ENCODE measurements around the gene NUCKS1. TPM values are rescaled to one million over a fixed set of nuclear protein-coding genes. Genes with fewer than 3 reads are reported as not detected.

Gene NUCKS1
- total and polyA plus RNA-seq, 2 of the 4 experiments (the other 2 are of a cell fraction), result 37.9 to 103 TPM

DNA sequence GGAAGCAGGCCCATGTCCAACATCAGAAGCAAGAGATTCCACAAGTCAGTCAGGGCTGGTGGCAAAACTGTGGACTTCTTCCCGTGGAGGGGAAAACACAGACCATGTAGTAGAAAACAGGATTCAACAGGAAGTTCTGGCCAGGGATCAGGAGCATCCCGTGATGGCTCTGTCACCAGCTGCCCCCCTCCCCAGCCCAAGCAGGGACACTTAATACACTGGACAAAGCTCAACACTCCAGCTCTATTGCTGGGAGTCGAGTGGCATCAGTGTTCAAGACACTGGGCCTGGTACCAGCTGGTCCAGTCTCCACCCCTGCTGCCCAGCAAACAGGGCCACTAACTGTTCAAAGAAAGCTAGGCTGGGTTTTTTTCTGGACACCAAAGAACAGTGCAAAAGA is 73.4 kb downstream of the NUCKS1 start:
- whole genome bisulfite sequencing, 2 experiments (ENCODE audit: extremely low coverage in 2 of 2, insufficient read length in 1 of 2), result 43% methylated on average over 1 of the region's 3 CpGs; no CpG with 5 or more reads in 1 of the 2 experiments
- Histone ChIP-seq H2BK20ac (ENCODE audit: low read depth, low read length) (no peak overlapping the region), H3K56ac (ENCODE audit: extremely low read depth, insufficient read depth, low read length) (no peak overlapping the region), H4K20me1 (ENCODE audit: insufficient read depth, low read length) (no peaks in the 10 kb centered on the region), H3K4me3 (ENCODE audit: insufficient read depth, low read depth, low read length) (no peak overlapping the region), H3K4me1 (ENCODE audit: control insufficient read depth, insufficient read depth, low read length) (peaks cover 12% of the 10 kb centered on the region), H2AFZ (replicated peaks; ENCODE audit: low read length, poor library complexity) (no peak overlapping the region), H4K8ac (ENCODE audit: low read depth in 2 of 2, low read length in 2 of 2) (no peak overlapping the region), H2BK120ac (ENCODE audit: low read depth, low read length) (no peak overlapping the region), H3K9ac (ENCODE audit: low read depth, low read length) (no peak overlapping the region), H3K23ac (ENCODE audit: low read depth, low read length) (no peak overlapping the region), H3K9me1 (ENCODE audit: insufficient read depth, low read length) (peaks cover 3% of the 10 kb centered on the region; the same call in 1 of the 2 replicates), H4K5ac (ENCODE audit: low read depth, low read length) (no peak overlapping the region), H3K27me3 (ENCODE audit: control insufficient read depth, insufficient read depth, low read length) (peaks cover 1% of the 10 kb centered on the region; the same call in 1 of the 2 replicates), H2BK5ac (ENCODE audit: low read depth, low read length, poor library complexity, severe bottlenecking) (no peak overlapping the region), H3K18ac (ENCODE audit: low read depth, low read length) (no peak overlapping the region), H2BK15ac (ENCODE audit: low read depth, low read length) (no peak overlapping the region), H4K91ac (ENCODE audit: insufficient read depth, low read depth, low read length) (no peak overlapping the region), H3K4me2 (ENCODE audit: low read depth, low read length) (no peak overlapping the region), H2AK5ac (ENCODE audit: low read depth, low read length) (no peak overlapping the region), H3K79me1 (ENCODE audit: low read depth in 1 of 2, low read length in 2 of 2) (peaks cover 5 to 19% of the 10 kb centered on the region in 2 experiments; a peak in 3 of 4 replicates), H3K9me3 (ENCODE audit: control insufficient read depth, insufficient read depth, low read length) (no peaks in the 10 kb centered on the region), H3K14ac (replicated peaks; ENCODE audit: low read depth, low read length) (no peak overlapping the region), H2AK9ac (replicated peaks; ENCODE audit: low read depth, low read length, poor library complexity) (no peak overlapping the region), H3K4ac (ENCODE audit: low read depth, low read length) (no peak overlapping the region; the same call in 1 of the 2 replicates), H3K36me3 (ENCODE audit: control insufficient read depth, insufficient read depth, low read length) (no peaks in the 10 kb centered on the region), H3K27ac (ENCODE audit: insufficient read depth, low read length) (no peak overlapping the region)
- TF ChIP-seq MAFK (IDR thresholded peaks at IDR 0.05; ENCODE audit: low read depth, low read length), result no peak
- no peak for TF ChIP-seq RCOR1 (IDR thresholded peaks at IDR 0.05; ENCODE audit: insufficient replicate concordance, low read length)
- no peak for TF ChIP-seq CHD1 (IDR thresholded peaks at IDR 0.05; ENCODE audit: low read depth, low read length)
- TF ChIP-seq RFX5 (IDR thresholded peaks at IDR 0.05; ENCODE audit: low read depth, low read length), result no peak
- no peak for TF ChIP-seq NFE2L2 (IDR thresholded peaks at IDR 0.05; ENCODE audit: low read depth, low read length)
- no peak for TF ChIP-seq MAZ (IDR thresholded peaks at IDR 0.05; ENCODE audit: borderline replicate concordance, low read depth, low read length)
- TF ChIP-seq CEBPB (IDR thresholded peaks at IDR 0.05; ENCODE audit: low read depth, low read length), result no peak
- TF ChIP-seq, protein P1, sequence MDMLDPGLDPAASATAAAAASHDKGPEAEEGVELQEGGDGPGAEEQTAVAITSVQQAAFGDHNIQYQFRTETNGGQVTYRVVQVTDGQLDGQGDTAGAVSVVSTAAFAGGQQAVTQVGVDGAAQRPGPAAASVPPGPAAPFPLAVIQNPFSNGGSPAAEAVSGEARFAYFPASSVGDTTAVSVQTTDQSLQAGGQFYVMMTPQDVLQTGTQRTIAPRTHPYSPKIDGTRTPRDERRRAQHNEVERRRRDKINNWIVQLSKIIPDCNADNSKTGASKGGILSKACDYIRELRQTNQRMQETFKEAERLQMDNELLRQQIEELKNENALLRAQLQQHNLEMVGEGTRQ (IDR thresholded peaks at IDR 0.05; ENCODE audit: low read depth, low read length), result no peak
- TF ChIP-seq FOS (IDR thresholded peaks at IDR 0.05; ENCODE audit: low read depth, low read length), result no peak
- no peak for TF ChIP-seq SMC3 (IDR thresholded peaks at IDR 0.05; ENCODE audit: low read depth, low read length)
- TF ChIP-seq RAD21 (IDR thresholded peaks at IDR 0.05; ENCODE audit: low read length), result no peak
- no peak for TF ChIP-seq BHLHE40 (IDR thresholded peaks at IDR 0.05; ENCODE audit: low read depth, low read length)
- TF ChIP-seq, protein P2, sequence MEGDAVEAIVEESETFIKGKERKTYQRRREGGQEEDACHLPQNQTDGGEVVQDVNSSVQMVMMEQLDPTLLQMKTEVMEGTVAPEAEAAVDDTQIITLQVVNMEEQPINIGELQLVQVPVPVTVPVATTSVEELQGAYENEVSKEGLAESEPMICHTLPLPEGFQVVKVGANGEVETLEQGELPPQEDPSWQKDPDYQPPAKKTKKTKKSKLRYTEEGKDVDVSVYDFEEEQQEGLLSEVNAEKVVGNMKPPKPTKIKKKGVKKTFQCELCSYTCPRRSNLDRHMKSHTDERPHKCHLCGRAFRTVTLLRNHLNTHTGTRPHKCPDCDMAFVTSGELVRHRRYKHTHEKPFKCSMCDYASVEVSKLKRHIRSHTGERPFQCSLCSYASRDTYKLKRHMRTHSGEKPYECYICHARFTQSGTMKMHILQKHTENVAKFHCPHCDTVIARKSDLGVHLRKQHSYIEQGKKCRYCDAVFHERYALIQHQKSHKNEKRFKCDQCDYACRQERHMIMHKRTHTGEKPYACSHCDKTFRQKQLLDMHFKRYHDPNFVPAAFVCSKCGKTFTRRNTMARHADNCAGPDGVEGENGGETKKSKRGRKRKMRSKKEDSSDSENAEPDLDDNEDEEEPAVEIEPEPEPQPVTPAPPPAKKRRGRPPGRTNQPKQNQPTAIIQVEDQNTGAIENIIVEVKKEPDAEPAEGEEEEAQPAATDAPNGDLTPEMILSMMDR (conservative IDR thresholded peaks at IDR 0.05; ENCODE audit: low read depth, low read length), result no peak
- TF ChIP-seq MXI1 (IDR thresholded peaks at IDR 0.05; ENCODE audit: borderline replicate concordance, low read depth, low read length), result no peak
- no peak for ATAC-seq (ENCODE audit: low read depth)
- dilution Hi-C loops (cut with HindIII; ENCODE audit: low sequenced_read_pairs, unreplicated experiment), result no loop called here
- in situ Hi-C loops (cut with MboI; ENCODE audit: low sequenced_read_pairs), result no loop called here
- POLR2A ChIA-PET (ENCODE audit: unreplicated experiment), result no interaction called here
- intact Hi-C loops (cut with micrococcal nuclease), result no loop called here
- no TSS peak for BruUV-seq (replicated peaks)
- DNase-seq, result no peak
- CTCF ChIA-PET, result interaction anchor here (1.1 to 1.5 kb wide), 2 partner anchors 18 to 35 kb away, joined by 3 to 7 read pairs; no protein-coding TSS in a partner anchor

Data from IMR-90 (cell line).